ENCODE results near the gene RUNX1. TPM values are rescaled to one million over a fixed set of nuclear protein-coding genes. Genes with fewer than 3 reads are reported as not detected.
A peak's percentile ranks its signal among the peaks of the same experiment; 100 is the strongest.

The RUNX1 gene
- polyA plus RNA-seq, 6 donors from 2014 or later = 8.8 to 20.7 (median 14.6) TPM

GRCh38 chr21:35027563-35028450 lies 21.3 kb downstream of the RUNX1 start:
- Mint-ChIP-seq H3K27ac (peak overlapping the region; percentile 93 to 99 (median 96)), H3K4me1 (peaks cover 54 to 77% (median 74%) of the 10 kb centered on the region in 3 donors), H3K4me3 (peak overlapping the region in 7 of 8 donors; percentile 79 to 93 (median 90)), H3K36me3 (peaks cover 4 to 8% of the 10 kb centered on the region in 2 donors), H3K27me3 (no peaks in the 10 kb centered on the region), H3K9me3 (no peaks in the 10 kb centered on the region)
- DNase-seq (no peak), ATAC-seq (ENCODE audit: low read depth in 2 of 2) (no peak)

- Mint-ChIP-seq H3K4me1 (peaks cover 55 to 75% (median 71%) of the 10 kb centered on the region in 3 donors), H3K27me3 (no peaks in the 10 kb centered on the region), H3K4me3 (peak overlapping the region; percentile 79 to 93 (median 90)), H3K36me3 (peaks cover 0 to 5% of the 10 kb centered on the region in 2 donors), H3K9me3 (no peaks in the 10 kb centered on the region), H3K27ac (peak overlapping the region; percentile 93 to 99 (median 96))
- ATAC-seq (ENCODE audit: low read depth in 2 of 2) (peak; percentile 92 to 95), DNase-seq (peak; percentile 87)
Observed at GRCh38 chr21:35026617-35027562, 22.2 kb downstream of the RUNX1 start.

GRCh38 chr21:35026153-35026500 lies 23.0 kb downstream of the RUNX1 start:
- DNase-seq (peak; percentile 25), ATAC-seq (ENCODE audit: low read depth in 2 of 2) (peak; percentile 10 to 28)
- no peaks in the 10 kb centered on the region for H3K9me3 Mint-ChIP-seq
- H3K4me1 Mint-ChIP-seq = peaks cover 55 to 79% (median 72%) of the 10 kb centered on the region in 3 donors
- peak overlapping the region; percentile 53 to 99 (median 96) for H3K27ac Mint-ChIP-seq
- peak overlapping the region; percentile 3 to 92 (median 86) for H3K4me3 Mint-ChIP-seq
- no peaks in the 10 kb centered on the region for H3K27me3 Mint-ChIP-seq
- H3K36me3 Mint-ChIP-seq = peaks cover 0 to 5% of the 10 kb centered on the region in 2 donors

GRCh38 chr21:35025206-35026152 lies 23.6 kb downstream of the RUNX1 start:
- peak overlapping the region; percentile 3 to 92 (median 86) for H3K4me3 Mint-ChIP-seq
- H3K9me3 Mint-ChIP-seq = no peaks in the 10 kb centered on the region
- no peak for DNase-seq
- ATAC-seq (ENCODE audit: low read depth in 2 of 2) = no peak
- peak overlapping the region; percentile 53 to 99 (median 96) for H3K27ac Mint-ChIP-seq
- H3K4me1 Mint-ChIP-seq = peaks cover 51 to 78% (median 72%) of the 10 kb centered on the region in 3 donors
- no peaks in the 10 kb centered on the region for H3K27me3 Mint-ChIP-seq
- peaks cover 0 to 3% of the 10 kb centered on the region in 2 donors for H3K36me3 Mint-ChIP-seq

- DNase-seq (no peak), ATAC-seq (ENCODE audit: low read depth in 2 of 2) (no peak)
- no peaks in the 10 kb centered on the region for H3K36me3 Mint-ChIP-seq
- H3K27ac Mint-ChIP-seq = peak overlapping the region in 4 of 6 donors; percentile 9 to 96 (median 38)
- no peaks in the 10 kb centered on the region for H3K9me3 Mint-ChIP-seq
- peaks cover 50 to 73% (median 71%) of the 10 kb centered on the region in 3 donors for H3K4me1 Mint-ChIP-seq
- H3K27me3 Mint-ChIP-seq = no peaks in the 10 kb centered on the region
- H3K4me3 Mint-ChIP-seq = no peak overlapping the region
Observed at GRCh38 chr21:35024513-35024912, 24.6 kb downstream of the RUNX1 start.

- DNase-seq (no peak), ATAC-seq (ENCODE audit: low read depth in 2 of 2) (no peak)
- peaks cover 49 to 73% (median 73%) of the 10 kb centered on the region in 3 donors for H3K4me1 Mint-ChIP-seq
- no peak overlapping the region for H3K4me3 Mint-ChIP-seq
- no peaks in the 10 kb centered on the region for H3K9me3 Mint-ChIP-seq
- peak overlapping the region in 1 of 6 donors; percentile 70 for H3K27ac Mint-ChIP-seq
- H3K27me3 Mint-ChIP-seq = no peaks in the 10 kb centered on the region
- H3K36me3 Mint-ChIP-seq = no peaks in the 10 kb centered on the region
Observed at GRCh38 chr21:35024071-35024420, 25.1 kb downstream of the RUNX1 start.

- Mint-ChIP-seq H3K27me3 (no peaks in the 10 kb centered on the region), H3K4me1 (peaks cover 46 to 70% (median 68%) of the 10 kb centered on the region in 3 donors), H3K27ac (peak overlapping the region in 1 of 6 donors; percentile 81), H3K9me3 (no peaks in the 10 kb centered on the region), H3K4me3 (no peak overlapping the region), H3K36me3 (no peaks in the 10 kb centered on the region)
- ATAC-seq (ENCODE audit: low read depth in 2 of 2) (no peak), DNase-seq (no peak)
Observed at GRCh38 chr21:35023396-35024070, 25.6 kb downstream of the RUNX1 start.

- ATAC-seq (ENCODE audit: low read depth in 2 of 2) = no peak
- Mint-ChIP-seq H3K27ac (peak overlapping the region in 2 of 6 donors; percentile 40 to 63), H3K36me3 (no peaks in the 10 kb centered on the region), H3K27me3 (no peaks in the 10 kb centered on the region), H3K4me3 (peak overlapping the region in 1 of 8 donors; percentile 30), H3K9me3 (no peaks in the 10 kb centered on the region), H3K4me1 (peaks cover 31 to 56% (median 50%) of the 10 kb centered on the region in 3 donors)
- no peak for DNase-seq
Observed at GRCh38 chr21:35021546-35021945, 27.6 kb downstream of the RUNX1 start.

GRCh38 chr21:35020902-35021301 lies 28.2 kb downstream of the RUNX1 start:
- Mint-ChIP-seq H3K9me3 (no peaks in the 10 kb centered on the region), H3K4me3 (no peak overlapping the region), H3K36me3 (no peaks in the 10 kb centered on the region), H3K4me1 (peaks cover 32 to 54% (median 48%) of the 10 kb centered on the region in 3 donors), H3K27me3 (no peaks in the 10 kb centered on the region), H3K27ac (peak overlapping the region in 3 of 6 donors; percentile 40 to 70 (median 47))
- peak; percentile 18 to 39 for ATAC-seq (ENCODE audit: low read depth in 2 of 2)
- DNase-seq = no peak

GRCh38 chr21:35020436-35020835 lies 28.7 kb downstream of the RUNX1 start:
- H3K4me3 Mint-ChIP-seq = peak overlapping the region in 4 of 8 donors; percentile 3 to 72 (median 30)
- ATAC-seq (ENCODE audit: low read depth in 2 of 2) (peak; percentile 94 to 98), DNase-seq (peak; percentile 53)
- no peaks in the 10 kb centered on the region for H3K36me3 Mint-ChIP-seq
- no peaks in the 10 kb centered on the region for H3K9me3 Mint-ChIP-seq
- H3K27ac Mint-ChIP-seq = peak overlapping the region in 5 of 6 donors; percentile 11 to 70 (median 41)
- peaks cover 30 to 49% (median 48%) of the 10 kb centered on the region in 3 donors for H3K4me1 Mint-ChIP-seq
- no peaks in the 10 kb centered on the region for H3K27me3 Mint-ChIP-seq

- DNase-seq (no peak), ATAC-seq (ENCODE audit: low read depth in 2 of 2) (no peak)
- H3K27me3 Mint-ChIP-seq = no peaks in the 10 kb centered on the region
- H3K4me1 Mint-ChIP-seq = peaks cover 34 to 48% (median 44%) of the 10 kb centered on the region in 3 donors
- no peaks in the 10 kb centered on the region for H3K9me3 Mint-ChIP-seq
- no peaks in the 10 kb centered on the region for H3K36me3 Mint-ChIP-seq
- no peak overlapping the region for H3K4me3 Mint-ChIP-seq
- H3K27ac Mint-ChIP-seq = peak overlapping the region in 2 of 6 donors; percentile 53 to 72
Observed at GRCh38 chr21:35019631-35020032, 29.5 kb downstream of the RUNX1 start.

- Mint-ChIP-seq H3K27me3 (no peaks in the 10 kb centered on the region), H3K9me3 (no peaks in the 10 kb centered on the region), H3K4me1 (peaks cover 35 to 45% (median 40%) of the 10 kb centered on the region in 3 donors), H3K27ac (no peak overlapping the region), H3K36me3 (no peaks in the 10 kb centered on the region), H3K4me3 (no peak overlapping the region)
- DNase-seq (no peak), ATAC-seq (ENCODE audit: low read depth in 2 of 2) (no peak)
Observed at GRCh38 chr21:35017256-35017655, 31.8 kb downstream of the RUNX1 start.

Measured in naive B cell (primary cell).